ENCODE results near the gene MGP. TPM values are rescaled to one million over a fixed set of nuclear protein-coding genes. Genes with fewer than 3 reads are reported as not detected.

Gene MGP
- total RNA-seq, 4 donors from 2014 or later = 32.4 to 67.3 (median 47.1) TPM

- intact Hi-C loops (cut with DNase I; ENCODE audit: low total_unique reads) = no loop called here
- no peaks in the 10 kb centered on the region for H3K27me3 ChIP-seq
- no peak for TF ChIP-seq POLR2A (IDR thresholded peaks at IDR 0.05)
- TF ChIP-seq, protein P1, sequence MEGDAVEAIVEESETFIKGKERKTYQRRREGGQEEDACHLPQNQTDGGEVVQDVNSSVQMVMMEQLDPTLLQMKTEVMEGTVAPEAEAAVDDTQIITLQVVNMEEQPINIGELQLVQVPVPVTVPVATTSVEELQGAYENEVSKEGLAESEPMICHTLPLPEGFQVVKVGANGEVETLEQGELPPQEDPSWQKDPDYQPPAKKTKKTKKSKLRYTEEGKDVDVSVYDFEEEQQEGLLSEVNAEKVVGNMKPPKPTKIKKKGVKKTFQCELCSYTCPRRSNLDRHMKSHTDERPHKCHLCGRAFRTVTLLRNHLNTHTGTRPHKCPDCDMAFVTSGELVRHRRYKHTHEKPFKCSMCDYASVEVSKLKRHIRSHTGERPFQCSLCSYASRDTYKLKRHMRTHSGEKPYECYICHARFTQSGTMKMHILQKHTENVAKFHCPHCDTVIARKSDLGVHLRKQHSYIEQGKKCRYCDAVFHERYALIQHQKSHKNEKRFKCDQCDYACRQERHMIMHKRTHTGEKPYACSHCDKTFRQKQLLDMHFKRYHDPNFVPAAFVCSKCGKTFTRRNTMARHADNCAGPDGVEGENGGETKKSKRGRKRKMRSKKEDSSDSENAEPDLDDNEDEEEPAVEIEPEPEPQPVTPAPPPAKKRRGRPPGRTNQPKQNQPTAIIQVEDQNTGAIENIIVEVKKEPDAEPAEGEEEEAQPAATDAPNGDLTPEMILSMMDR (IDR thresholded peaks at IDR 0.05 in 4 of 5, conservative IDR thresholded peaks at IDR 0.05 in 1 of 5) = no peak
Observed at GRCh38 chr12:14931359-14931758, 45.7 kb upstream of the MGP start.

DNA sequence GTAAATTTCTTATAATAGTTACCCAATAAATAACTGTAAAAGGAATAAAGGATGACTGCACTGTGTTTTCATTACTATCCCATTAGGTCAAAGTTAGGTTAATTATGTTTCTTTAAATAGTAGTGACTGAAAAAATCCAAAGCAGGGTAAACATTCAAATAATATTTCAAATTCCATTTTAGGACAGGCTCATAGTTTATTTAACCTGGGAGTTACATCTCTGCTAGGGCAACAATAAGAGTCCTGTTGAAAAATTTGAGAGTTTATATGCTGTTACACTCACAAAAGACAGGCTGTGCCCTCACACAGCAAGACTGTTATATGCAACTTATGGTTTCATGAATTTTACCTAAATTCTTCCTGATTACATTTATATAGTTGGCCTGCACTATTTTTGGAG, 44.6 kb upstream of the MGP start:
- no peaks in the 10 kb centered on the region for H3K27me3 ChIP-seq
- no peak for ATAC-seq

More at GRCh38 chr12:14931359-14931758, 45.7 kb upstream of the MGP start:
- H3K4me1 ChIP-seq = peaks cover 0 to 4% of the 10 kb centered on the region in 2 donors
- no peak for DNase-seq
- no peaks in the 10 kb centered on the region for H3K36me3 ChIP-seq
- no peaks in the 10 kb centered on the region for H3K9me3 ChIP-seq
- no peak overlapping the region for H3K27ac ChIP-seq
- no peak overlapping the region for H3K4me3 ChIP-seq
- no peak for ATAC-seq
- in situ Hi-C loops (cut with MboI; ENCODE audit: low sequenced_read_pairs in 4 of 4) = no loop called here

GRCh38 chr12:14928931-14929330, 43.3 kb upstream of the MGP start:
- Histone ChIP-seq H3K4me3 (no peak overlapping the region), H3K9me3 (no peaks in the 10 kb centered on the region), H3K27ac (no peak overlapping the region), H3K36me3 (no peaks in the 10 kb centered on the region), H3K27me3 (no peaks in the 10 kb centered on the region), H3K4me1 (no peaks in the 10 kb centered on the region)
- TF ChIP-seq, protein P1 (IDR thresholded peaks at IDR 0.05 in 4 of 5, conservative IDR thresholded peaks at IDR 0.05 in 1 of 5) = no peak
- no peak for TF ChIP-seq POLR2A (IDR thresholded peaks at IDR 0.05)
- intact Hi-C loops (cut with DNase I; ENCODE audit: low total_unique reads) = no loop called here
- DNase-seq (no peak), ATAC-seq (no peak)
- in situ Hi-C loops (cut with MboI; ENCODE audit: low sequenced_read_pairs in 4 of 4) = no loop called here

More for the DNA sequence above, 44.6 kb upstream of the MGP start:
- peaks cover 0 to 4% of the 10 kb centered on the region in 2 donors for H3K4me1 ChIP-seq
- intact Hi-C loops (cut with DNase I; ENCODE audit: low total_unique reads) (no loop called here), in situ Hi-C loops (cut with MboI; ENCODE audit: low sequenced_read_pairs in 4 of 4) (no loop called here)
- TF ChIP-seq, protein P1 (IDR thresholded peaks at IDR 0.05 in 4 of 5, conservative IDR thresholded peaks at IDR 0.05 in 1 of 5) = no peak
- no peak for TF ChIP-seq POLR2A (IDR thresholded peaks at IDR 0.05)
- H3K36me3 ChIP-seq = no peaks in the 10 kb centered on the region
- H3K9me3 ChIP-seq = no peaks in the 10 kb centered on the region
- no peak overlapping the region for H3K27ac ChIP-seq
- no peak overlapping the region for H3K4me3 ChIP-seq
- DNase-seq = no peak

DNA sequence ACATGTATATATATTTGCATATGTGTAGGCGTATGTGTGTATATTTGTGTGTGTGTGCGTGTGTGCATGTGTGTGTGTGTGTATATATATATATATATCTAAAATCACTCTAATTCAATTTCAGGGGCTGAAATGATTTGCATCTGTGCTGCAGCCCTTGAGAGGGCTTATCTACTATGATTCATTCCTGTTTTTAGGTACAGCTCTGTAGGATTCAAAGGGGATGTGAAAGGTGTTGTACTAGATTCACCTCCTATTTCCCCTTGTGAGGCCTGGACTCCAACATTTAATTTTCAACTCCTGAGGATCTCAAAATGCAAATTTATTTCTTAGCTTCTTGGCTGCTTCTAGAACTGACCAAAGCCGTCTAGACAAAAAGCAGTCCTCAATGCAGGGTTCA, 41.6 kb upstream of the MGP start:
- no peak overlapping the region for H3K4me3 ChIP-seq
- no peaks in the 10 kb centered on the region for H3K4me1 ChIP-seq
- no peaks in the 10 kb centered on the region for H3K27me3 ChIP-seq
- no peaks in the 10 kb centered on the region for H3K36me3 ChIP-seq
- no peak for DNase-seq
- in situ Hi-C loops (cut with MboI; ENCODE audit: low sequenced_read_pairs in 4 of 4) (no loop called here), intact Hi-C loops (cut with DNase I; ENCODE audit: low total_unique reads) (no loop called here)
- H3K27ac ChIP-seq = no peak overlapping the region
- TF ChIP-seq, protein P1 (IDR thresholded peaks at IDR 0.05 in 4 of 5, conservative IDR thresholded peaks at IDR 0.05 in 1 of 5) = no peak
- no peak for TF ChIP-seq POLR2A (IDR thresholded peaks at IDR 0.05)
- H3K9me3 ChIP-seq = no peaks in the 10 kb centered on the region
- no peak for ATAC-seq

DNA sequence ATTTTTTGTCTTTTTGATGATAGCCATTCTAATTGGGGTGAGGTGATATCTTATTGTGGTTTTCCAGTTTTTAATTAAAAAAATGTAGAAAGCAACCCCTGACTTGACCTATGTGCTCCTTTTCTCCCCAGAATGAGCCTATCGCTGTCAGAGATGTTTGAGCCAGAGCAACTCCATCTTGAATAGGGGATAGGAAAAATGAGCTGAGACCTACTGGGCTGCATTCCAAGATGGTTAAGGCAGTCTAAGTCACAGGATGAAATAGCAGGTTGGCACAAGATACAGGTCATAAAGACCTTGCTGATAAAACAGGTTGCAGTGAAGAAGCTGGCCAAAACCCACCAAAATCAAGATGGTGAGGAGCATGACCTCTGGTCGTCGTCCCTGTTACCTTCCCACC, 38.9 kb upstream of the MGP start:
- TF ChIP-seq, protein P1 (IDR thresholded peaks at IDR 0.05 in 4 of 5, conservative IDR thresholded peaks at IDR 0.05 in 1 of 5) = no peak
- no peak for TF ChIP-seq POLR2A (IDR thresholded peaks at IDR 0.05)
- in situ Hi-C loops (cut with MboI; ENCODE audit: low sequenced_read_pairs in 4 of 4) = no loop called here
- no peak for ATAC-seq
- H3K4me3 ChIP-seq = no peak overlapping the region
- no peaks in the 10 kb centered on the region for H3K9me3 ChIP-seq
- no peak for DNase-seq
- no peaks in the 10 kb centered on the region for H3K4me1 ChIP-seq
- intact Hi-C loops (cut with DNase I; ENCODE audit: low total_unique reads) = no loop called here
- H3K27ac ChIP-seq = no peak overlapping the region
- H3K36me3 ChIP-seq = no peaks in the 10 kb centered on the region
- H3K27me3 ChIP-seq = no peaks in the 10 kb centered on the region
